GM13976 (cell line): ENCODE data around the gene ALDH4A1.

Experiments
- DNase-seq: peaks from one replicate; pipeline ENCODE4 v3.0.0; 2012; ENCODE audit warnings: low spot score
- in situ Hi-C: fragments of 300-500 bp; cut with MboI; formaldehyde crosslinking; loops from one replicate; pipeline ENCODE4 v1.12.0; 2022; ENCODE audit warnings: low sequenced_read_pairs, mixed read lengths, inconsistent platforms; ENCODE audit not compliant: unreplicated experiment
- TF ChIP-seq, protein P1 (sequence below): IDR thresholded peaks from 2 replicates; pipeline ENCODE4 v1.5.1; 2012; ENCODE audit warnings: borderline replicate concordance, mild to moderate bottlenecking; ENCODE audit not compliant: insufficient read depth; ENCODE audit errors: extremely low read depth, missing control alignments, control extremely low read depth

Gene ALDH4A1

DNA sequence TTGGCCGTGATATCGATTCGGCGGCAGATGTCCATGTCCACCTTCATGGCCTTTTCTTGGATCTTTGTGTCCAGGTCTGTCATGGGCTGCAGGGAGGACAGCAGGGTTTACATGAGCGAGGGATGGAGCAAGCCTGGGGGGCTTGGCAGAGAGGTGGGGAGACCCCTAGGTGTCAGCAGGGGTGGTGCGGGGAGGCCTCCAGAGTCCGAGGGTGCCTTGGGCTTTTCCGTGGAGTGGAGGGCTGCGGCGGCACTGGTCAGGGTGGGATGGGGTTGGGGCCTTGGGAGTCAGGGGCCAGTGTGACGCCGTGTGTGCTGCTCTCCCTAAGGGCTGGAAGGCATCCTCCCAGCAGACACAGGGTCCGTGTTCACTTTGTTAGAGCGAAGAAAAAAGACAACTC is 16.1 kb upstream of the ALDH4A1 start:
- in situ Hi-C loops = loop anchor here (25.0 kb wide), 1 partner anchor 169 kb away; no protein-coding TSS in a partner anchor
- DNase-seq = no peak
- TF ChIP-seq, protein P1, sequence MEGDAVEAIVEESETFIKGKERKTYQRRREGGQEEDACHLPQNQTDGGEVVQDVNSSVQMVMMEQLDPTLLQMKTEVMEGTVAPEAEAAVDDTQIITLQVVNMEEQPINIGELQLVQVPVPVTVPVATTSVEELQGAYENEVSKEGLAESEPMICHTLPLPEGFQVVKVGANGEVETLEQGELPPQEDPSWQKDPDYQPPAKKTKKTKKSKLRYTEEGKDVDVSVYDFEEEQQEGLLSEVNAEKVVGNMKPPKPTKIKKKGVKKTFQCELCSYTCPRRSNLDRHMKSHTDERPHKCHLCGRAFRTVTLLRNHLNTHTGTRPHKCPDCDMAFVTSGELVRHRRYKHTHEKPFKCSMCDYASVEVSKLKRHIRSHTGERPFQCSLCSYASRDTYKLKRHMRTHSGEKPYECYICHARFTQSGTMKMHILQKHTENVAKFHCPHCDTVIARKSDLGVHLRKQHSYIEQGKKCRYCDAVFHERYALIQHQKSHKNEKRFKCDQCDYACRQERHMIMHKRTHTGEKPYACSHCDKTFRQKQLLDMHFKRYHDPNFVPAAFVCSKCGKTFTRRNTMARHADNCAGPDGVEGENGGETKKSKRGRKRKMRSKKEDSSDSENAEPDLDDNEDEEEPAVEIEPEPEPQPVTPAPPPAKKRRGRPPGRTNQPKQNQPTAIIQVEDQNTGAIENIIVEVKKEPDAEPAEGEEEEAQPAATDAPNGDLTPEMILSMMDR = no peak

- in situ Hi-C loops = loop anchor here (25.0 kb wide), 1 partner anchor 170 kb away; no protein-coding TSS in a partner anchor
- TF ChIP-seq, protein P1 = no peak
- DNase-seq = no peak
These were observed 14.9 kb upstream of the ALDH4A1 start for GRCh38 chr1:18917071-18917799.

GRCh38 chr1:18915341-18915740 is 13.0 kb upstream of the ALDH4A1 start:
- no peak for DNase-seq
- TF ChIP-seq, protein P1 = no peak
- in situ Hi-C loops = loop anchor here (25.0 kb wide), 1 partner anchor 172 kb away; no protein-coding TSS in a partner anchor

DNA sequence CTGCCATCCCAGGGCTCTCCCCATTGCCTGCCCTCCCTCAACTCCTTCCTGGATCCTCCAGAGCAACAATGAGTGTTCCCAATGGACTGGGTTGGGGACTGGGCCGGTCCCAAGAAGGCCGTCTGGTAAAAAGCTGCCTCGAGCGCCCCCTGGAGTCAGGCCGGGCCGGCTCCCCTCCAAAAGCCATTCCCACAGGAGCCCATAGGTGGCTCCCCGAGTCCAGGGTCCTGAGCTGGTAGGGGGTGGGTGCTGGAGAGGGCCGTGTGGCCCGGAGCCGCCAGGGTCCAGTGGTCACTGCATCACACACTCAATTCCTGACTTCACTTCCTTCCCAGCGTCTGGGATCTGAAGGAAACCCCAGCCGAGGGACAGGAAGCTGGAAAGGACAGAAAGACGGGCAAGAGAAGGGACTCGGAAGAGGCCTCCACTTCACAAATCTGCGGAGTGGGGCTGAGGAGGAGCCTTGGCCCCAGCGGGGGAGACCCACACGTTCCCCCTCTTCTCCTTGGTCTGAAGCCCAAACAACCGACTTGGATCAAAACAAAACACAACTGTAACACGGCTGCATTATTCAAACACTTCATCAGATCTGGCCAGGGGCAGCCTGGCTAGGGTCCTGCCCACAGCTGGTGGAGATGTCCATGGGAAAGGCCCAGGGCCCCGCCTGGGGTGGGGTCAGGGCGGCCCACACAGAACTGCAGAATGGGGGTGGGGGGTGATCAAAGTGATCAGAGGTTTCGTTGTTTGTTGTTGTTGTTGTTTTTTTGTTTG is 10.9 kb upstream of the ALDH4A1 start:
- in situ Hi-C loops = loop anchor here (25.0 kb wide), 1 partner anchor 174 kb away; no protein-coding TSS in a partner anchor
- TF ChIP-seq, protein P1 = peak; percentile 99
- DNase-seq = peak; percentile 93

DNA sequence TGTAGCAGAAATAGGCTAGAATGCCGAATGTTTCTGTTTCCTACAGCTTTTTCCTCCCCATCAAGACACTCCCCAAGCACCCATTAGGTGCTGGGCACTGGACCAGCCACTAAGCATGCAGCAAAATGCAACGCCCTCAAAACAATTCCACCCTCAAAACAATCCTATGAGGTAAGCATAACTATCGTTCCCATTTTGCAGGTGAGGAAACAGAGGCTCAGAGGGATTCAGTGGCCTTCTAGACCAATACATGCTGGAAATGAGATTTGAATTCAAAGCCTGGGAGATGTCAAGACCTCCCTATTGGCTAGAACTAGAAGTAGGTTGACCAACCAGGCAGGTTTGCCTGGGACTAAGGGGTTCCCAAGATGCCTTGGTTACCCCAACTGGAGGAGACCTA is 10.2 kb upstream of the ALDH4A1 start:
- in situ Hi-C loops = loop anchor here (25.0 kb wide), 1 partner anchor 175 kb away; no protein-coding TSS in a partner anchor
- TF ChIP-seq, protein P1 = no peak
- DNase-seq = no peak

- in situ Hi-C loops = loop anchor here (25.0 kb wide), 1 partner anchor 178 kb away; no protein-coding TSS in a partner anchor
- no peak for DNase-seq
- TF ChIP-seq, protein P1 = no peak
These were observed 6.8 kb upstream of the ALDH4A1 start for GRCh38 chr1:18908911-18909771.
